RWPE1 (cell line): ENCODE measurements around the gene ASCL5.

Source experiments
- CTCF ChIA-PET: fragments of 350-600 bp; sonication (Branson Sonifier 250); formaldehyde crosslinking; extraction: SDS; loops from one replicate; lab custom pipeline; 2021; lab: Yijun Ruan, JAX
- POLR2A ChIA-PET: fragments of 400-600 bp; formaldehyde crosslinking; extraction: SDS; loops from one replicate; lab custom pipeline; 2020; ENCODE audit warnings: antibody characterized with exemption; ENCODE audit not compliant: low non-redundant PET; lab: Yijun Ruan, JAX
- DNase-seq: peaks from one replicate; pipeline ENCODE4 v3.0.0; 2012; ENCODE audit warnings: low spot score
- H3K27ac ChIP-seq: fragments of 450-650 bp; 2 replicates; pipeline ENCODE4 v1.5.1; 2017
- TF ChIP-seq, protein P1 (sequence below): fragments of 450-650 bp; conservative IDR thresholded peaks from 2 replicates; pipeline ENCODE4 v1.5.1; 2017; ENCODE audit warnings: low read depth, mild to moderate bottlenecking

The ASCL5 gene

GRCh38 chr1:201123866-201124265 lies 3.1 kb downstream of the ASCL5 start:
- ChIA-PET CTCF (interaction anchor here (1.3 kb wide), 1 partner anchor 38 kb away, joined by 5 read pairs; no protein-coding TSS in a partner anchor), POLR2A (interaction anchor here (0.6 kb wide), 1 partner anchor 233 kb away, joined by 3 read pairs; no protein-coding TSS in a partner anchor)
- TF ChIP-seq, protein P1, sequence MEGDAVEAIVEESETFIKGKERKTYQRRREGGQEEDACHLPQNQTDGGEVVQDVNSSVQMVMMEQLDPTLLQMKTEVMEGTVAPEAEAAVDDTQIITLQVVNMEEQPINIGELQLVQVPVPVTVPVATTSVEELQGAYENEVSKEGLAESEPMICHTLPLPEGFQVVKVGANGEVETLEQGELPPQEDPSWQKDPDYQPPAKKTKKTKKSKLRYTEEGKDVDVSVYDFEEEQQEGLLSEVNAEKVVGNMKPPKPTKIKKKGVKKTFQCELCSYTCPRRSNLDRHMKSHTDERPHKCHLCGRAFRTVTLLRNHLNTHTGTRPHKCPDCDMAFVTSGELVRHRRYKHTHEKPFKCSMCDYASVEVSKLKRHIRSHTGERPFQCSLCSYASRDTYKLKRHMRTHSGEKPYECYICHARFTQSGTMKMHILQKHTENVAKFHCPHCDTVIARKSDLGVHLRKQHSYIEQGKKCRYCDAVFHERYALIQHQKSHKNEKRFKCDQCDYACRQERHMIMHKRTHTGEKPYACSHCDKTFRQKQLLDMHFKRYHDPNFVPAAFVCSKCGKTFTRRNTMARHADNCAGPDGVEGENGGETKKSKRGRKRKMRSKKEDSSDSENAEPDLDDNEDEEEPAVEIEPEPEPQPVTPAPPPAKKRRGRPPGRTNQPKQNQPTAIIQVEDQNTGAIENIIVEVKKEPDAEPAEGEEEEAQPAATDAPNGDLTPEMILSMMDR, result no peak
- DNase-seq, result peak; percentile 42
- no peak overlapping the region for H3K27ac ChIP-seq

GRCh38 chr1:201122321-201122957 lies 4.5 kb downstream of the ASCL5 start:
- peak; percentile 76 for DNase-seq
- ChIA-PET POLR2A (no interaction called here), CTCF (interaction anchor here (0.6 to 1.4 kb wide), 3 partner anchors 20 to 150 kb away, joined by 3 to 9 read pairs (median 4); no protein-coding TSS in a partner anchor)
- TF ChIP-seq, protein P1, result no peak
- H3K27ac ChIP-seq, result no peak overlapping the region

DNA sequence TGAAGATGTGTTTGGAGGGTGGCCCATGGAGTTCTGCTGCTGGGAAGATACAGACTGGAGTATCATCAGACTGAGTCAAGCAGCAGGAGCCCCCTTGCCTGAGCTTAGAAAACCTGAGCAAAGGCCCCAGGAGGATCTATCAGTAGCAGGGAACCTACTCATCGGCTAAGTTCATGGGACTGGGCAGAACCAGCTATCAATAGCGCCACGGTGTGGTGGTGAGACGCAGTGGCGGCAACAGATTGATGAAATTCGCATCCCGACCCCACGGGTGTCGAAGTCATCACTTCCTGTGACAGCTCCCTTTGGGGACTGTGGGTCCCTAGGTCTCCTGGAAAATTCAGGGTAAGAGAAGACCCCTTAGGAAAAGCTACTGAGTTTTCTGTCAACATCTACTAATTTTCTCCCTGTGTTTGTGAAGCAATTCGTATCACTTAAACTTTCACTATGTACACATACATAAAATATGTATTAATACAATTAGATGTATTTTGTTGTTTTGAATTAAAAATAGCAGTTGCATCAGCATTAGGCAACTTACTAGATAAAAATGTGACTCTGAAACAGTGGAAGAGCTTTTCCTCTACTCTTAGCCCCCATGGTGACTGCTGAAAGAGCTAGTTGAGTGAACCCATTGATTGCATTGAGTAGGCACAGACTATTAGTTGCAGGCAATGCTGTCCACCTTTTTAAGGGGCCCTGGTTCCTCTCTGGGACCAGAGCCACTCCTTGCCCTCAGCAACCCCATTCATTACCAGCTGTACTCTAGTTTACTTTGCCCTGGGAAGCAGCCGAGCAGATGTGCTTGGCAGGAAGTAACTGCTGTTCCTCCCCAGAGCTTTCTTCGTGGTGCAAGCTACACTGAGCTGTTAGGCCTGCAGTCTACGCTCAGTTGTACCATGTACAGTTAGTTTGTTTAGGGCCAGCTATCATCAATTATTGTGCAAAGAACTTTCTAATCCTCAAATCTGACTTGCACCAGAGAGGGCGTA lies 7.5 kb downstream of the ASCL5 start:
- H3K27ac ChIP-seq, result no peak overlapping the region
- TF ChIP-seq, protein P1, result peak; percentile 44
- DNase-seq, result peak; percentile 45
- CTCF ChIA-PET, result interaction anchor here (0.5 to 1.8 kb wide), 25 partner anchors 8 to 1389 kb away, joined by 3 to 14 read pairs (median 4); no protein-coding TSS in a partner anchor
- POLR2A ChIA-PET, result no interaction called here

DNA sequence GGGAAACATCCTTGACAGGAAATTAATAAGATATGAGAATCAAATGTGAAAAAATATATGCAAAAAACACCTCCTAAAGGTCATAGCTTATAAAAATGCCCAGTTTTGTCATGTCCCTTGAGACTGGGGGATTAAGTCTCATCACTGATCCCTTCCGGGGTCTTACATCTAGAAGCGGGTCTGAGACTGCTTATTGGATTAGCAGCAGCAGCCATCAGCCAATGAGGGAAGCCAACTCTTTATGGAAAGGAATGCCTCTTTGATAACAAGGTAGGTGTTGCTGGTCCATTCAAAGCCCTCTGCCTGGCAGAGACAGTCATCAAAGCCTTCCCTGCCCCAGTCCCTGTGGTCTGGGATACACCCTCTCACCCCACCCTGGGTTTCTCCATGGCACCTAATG lies 10.9 kb downstream of the ASCL5 start:
- H3K27ac ChIP-seq, result no peak overlapping the region
- no peak for DNase-seq
- POLR2A ChIA-PET, result interaction anchor here (0.6 kb wide), 3 partner anchors 233 to 391 kb away, joined by 3 read pairs; partner anchors contain the start of gene CSRP1
- CTCF ChIA-PET, result interaction anchor here (0.6 to 1.5 kb wide), 4 partner anchors 12 to 592 kb away, joined by 3 to 9 read pairs (median 3); no protein-coding TSS in a partner anchor
- TF ChIP-seq, protein P1, result no peak

GRCh38 chr1:201115390-201115937 lies 11.5 kb downstream of the ASCL5 start:
- DNase-seq, result no peak
- TF ChIP-seq, protein P1, result no peak
- ChIA-PET POLR2A (interaction anchor here (0.6 to 1.0 kb wide), 2 partner anchors 68 to 392 kb away, joined by 3 read pairs; partner anchors contain the start of gene CSRP1), CTCF (interaction anchor here (0.6 to 3.6 kb wide), 4 partner anchors 9 to 591 kb away, joined by 3 to 47 read pairs (median 6); no protein-coding TSS in a partner anchor)
- H3K27ac ChIP-seq, result no peak overlapping the region
